GM18526 (cell line): Measurements from ENCODE around the gene CORO2A.

Experiments used
- POLR2A ChIP-seq: IDR thresholded peaks from 3 replicates; pipeline ENCODE4 v1.6.1; 2011; ENCODE audit not compliant: insufficient read length; ENCODE audit errors: extremely low read depth

CORO2A gene

GRCh38 chr9:98100456-98100855 lies 92.0 kb downstream of the CORO2A start:
- no peak for TF ChIP-seq POLR2A

- TF ChIP-seq POLR2A, result no peak
Measured at GRCh38 chr9:98099898-98100297, 92.5 kb downstream of the CORO2A start.

- TF ChIP-seq POLR2A, result no peak
Measured at GRCh38 chr9:98099346-98099745, 93.1 kb downstream of the CORO2A start.

GRCh38 chr9:98097836-98098235 lies 94.6 kb downstream of the CORO2A start:
- no peak for TF ChIP-seq POLR2A

- TF ChIP-seq POLR2A, result no peak
Measured at GRCh38 chr9:98096091-98096490, 96.3 kb downstream of the CORO2A start.

GRCh38 chr9:98095401-98095800 lies 97.0 kb downstream of the CORO2A start:
- TF ChIP-seq POLR2A, result no peak

- no peak for TF ChIP-seq POLR2A
Measured at GRCh38 chr9:98094851-98095250, 97.6 kb downstream of the CORO2A start.

GRCh38 chr9:98094316-98094715 lies 98.1 kb downstream of the CORO2A start:
- TF ChIP-seq POLR2A, result no peak

- no peak for TF ChIP-seq POLR2A
Measured at GRCh38 chr9:98092613-98092931, 99.9 kb downstream of the CORO2A start.

- no peak for TF ChIP-seq POLR2A
Measured at GRCh38 chr9:98091735-98092612, 100.5 kb downstream of the CORO2A start.

- TF ChIP-seq POLR2A, result no peak
Measured at GRCh38 chr9:98087420-98088354, 104.8 kb downstream of the CORO2A start.

GRCh38 chr9:98086461-98086860 lies 106.0 kb downstream of the CORO2A start:
- TF ChIP-seq POLR2A, result no peak

- TF ChIP-seq POLR2A, result no peak
Measured at GRCh38 chr9:98085944-98086343, 106.5 kb downstream of the CORO2A start.

GRCh38 chr9:98085058-98085457 lies 107.4 kb downstream of the CORO2A start:
- no peak for TF ChIP-seq POLR2A

GRCh38 chr9:98084396-98084795 lies 108.0 kb downstream of the CORO2A start:
- no peak for TF ChIP-seq POLR2A

- TF ChIP-seq POLR2A, result no peak
Measured at GRCh38 chr9:98083566-98084183, 108.8 kb downstream of the CORO2A start.
